HEK293 (cell line): Measurements from ENCODE around the gene CCDC69.

Experiments used
- CTCF ChIA-PET: fragments of 350-600 bp; formaldehyde crosslinking; extraction: SDS; loops from one replicate; lab custom pipeline; 2021; ENCODE audit warnings: antibody characterized with exemption; lab: Yijun Ruan, JAX
- POLR2A ChIA-PET: fragments of 300-600 bp; formaldehyde crosslinking; extraction: SDS; loops from one replicate; lab custom pipeline; 2020; ENCODE audit warnings: antibody characterized with exemption, inconsistent platforms; lab: Yijun Ruan, JAX
- H3K27ac ChIP-seq: fragments of 200-500 bp; sonication (Bioruptor generic); 2 replicates; pipeline ENCODE4 v1.5.1; 2014; ENCODE audit warnings: low read depth, low read length, control low read depth, inconsistent platforms; ENCODE audit errors: extremely low read depth
- H3K36me3 ChIP-seq, 2 experiments: fragments of 200-500 bp in 1 of 2; sonication (Bioruptor generic) in 1 of 2; 1 replicate in 1 of 2; 2 replicates in 1 of 2; pipeline ENCODE4 v1.5.1; 2014 to 2017; ENCODE audit warnings: inconsistent platforms in 2 of 2, low read length in 2 of 2; ENCODE audit not compliant: control insufficient read depth in 2 of 2, insufficient read depth in 1 of 2
- H3K4me1 ChIP-seq: fragments of 200-500 bp; sonication (Bioruptor generic); 2 replicates; pipeline ENCODE4 v1.5.1; 2014; ENCODE audit warnings: mild to moderate bottlenecking, low read length, inconsistent platforms; ENCODE audit not compliant: control insufficient read depth, insufficient read depth
- H3K4me3 ChIP-seq: 2 replicates; pipeline ENCODE4 v1.5.1; 2011; ENCODE audit warnings: low read depth, mild to moderate bottlenecking, control low read depth, low read length, moderate library complexity
- H3K9me3 ChIP-seq: fragments of 200-500 bp; sonication (Bioruptor generic); 2 replicates; pipeline ENCODE4 v1.5.1; 2014; ENCODE audit warnings: low read depth, low read length, inconsistent platforms; ENCODE audit not compliant: control insufficient read depth, insufficient read depth
- GLIS1 ChIP-seq: fragments of 450-650 bp; formaldehyde crosslinking; IDR thresholded peaks from 2 replicates; pipeline ENCODE4 v1.5.1; 2016; ENCODE audit warnings: missing biosample characterization, missing genetic modification characterization
- KLF17 ChIP-seq: fragments of 450-650 bp; formaldehyde crosslinking; IDR thresholded peaks from 2 replicates; pipeline ENCODE4 v1.5.1; 2016; ENCODE audit warnings: missing biosample characterization, missing genetic modification characterization
- ZNF157 ChIP-seq: fragments of 450-650 bp; formaldehyde crosslinking; IDR thresholded peaks from 2 replicates; pipeline ENCODE4 v1.5.1; 2016; ENCODE audit warnings: missing biosample characterization, missing genetic modification characterization
- ZNF248 ChIP-seq: fragments of 450-650 bp; formaldehyde crosslinking; IDR thresholded peaks from 2 replicates; pipeline ENCODE4 v1.5.1; 2017; ENCODE audit warnings: missing biosample characterization, missing genetic modification characterization
- ZNF274 ChIP-seq, 2 experiments: fragments of 200-500 bp in 1 of 2; fragments of 450-650 bp in 1 of 2; sonication (Bioruptor generic) in 1 of 2; formaldehyde crosslinking in 1 of 2; IDR thresholded peaks; 2 replicates each; pipeline versions ENCODE4 v1.5.1 to v1.6.1; 2014 to 2016; ENCODE audit warnings: borderline replicate concordance in 1 of 2, inconsistent platforms in 1 of 2, low read length in 1 of 2, missing biosample characterization in 1 of 2, missing genetic modification characterization in 1 of 2
- ZNF302 ChIP-seq: fragments of 450-650 bp; formaldehyde crosslinking; IDR thresholded peaks from 2 replicates; pipeline ENCODE4 v1.5.1; 2016; ENCODE audit warnings: missing biosample characterization, missing genetic modification characterization, low read depth
- ZNF311 ChIP-seq: fragments of 450-650 bp; formaldehyde crosslinking; IDR thresholded peaks from 2 replicates; pipeline ENCODE4 v1.5.1; 2017; ENCODE audit warnings: missing biosample characterization, missing genetic modification characterization, borderline replicate concordance
- ZNF354C ChIP-seq: fragments of 450-650 bp; formaldehyde crosslinking; IDR thresholded peaks from 2 replicates; pipeline ENCODE4 v1.5.1; 2016; ENCODE audit warnings: missing biosample characterization, missing genetic modification characterization, low read depth, borderline replicate concordance
- ZNF404 ChIP-seq: fragments of 450-650 bp; formaldehyde crosslinking; IDR thresholded peaks from 2 replicates; pipeline ENCODE4 v1.5.1; 2017; ENCODE audit warnings: missing biosample characterization, missing genetic modification characterization
- ZNF747 ChIP-seq: fragments of 450-650 bp; formaldehyde crosslinking; IDR thresholded peaks from 2 replicates; pipeline ENCODE4 v1.5.1; 2016; ENCODE audit warnings: missing biosample characterization, missing genetic modification characterization
- TF ChIP-seq, protein P1 (sequence below): fragments of 450-650 bp; formaldehyde crosslinking; IDR thresholded peaks from 2 replicates; pipeline ENCODE4 v1.5.1; 2016; ENCODE audit warnings: missing biosample characterization, missing genetic modification characterization, borderline replicate concordance
- TF ChIP-seq, protein P2 (sequence below): fragments of 450-650 bp; formaldehyde crosslinking; IDR thresholded peaks from 2 replicates; pipeline ENCODE4 v1.5.1; 2017; ENCODE audit warnings: missing biosample characterization, missing genetic modification characterization
- TF ChIP-seq, protein P3 (sequence below): fragments of 450-650 bp; formaldehyde crosslinking; IDR thresholded peaks from 2 replicates; pipeline ENCODE4 v1.5.0; 2017; ENCODE audit warnings: missing biosample characterization, missing genetic modification characterization, borderline replicate concordance
- TF ChIP-seq, protein P4 (sequence below): fragments of 450-650 bp; formaldehyde crosslinking; IDR thresholded peaks from 2 replicates; pipeline ENCODE4 v1.5.1; 2016; ENCODE audit warnings: missing biosample characterization, missing genetic modification characterization

The CCDC69 gene

GRCh38 chr5:151184316-151185042 lies 39.4 kb downstream of the CCDC69 start:
- POLR2A ChIA-PET: no interaction called here
- no peak for TF ChIP-seq ZNF302
- TF ChIP-seq, protein P1, sequence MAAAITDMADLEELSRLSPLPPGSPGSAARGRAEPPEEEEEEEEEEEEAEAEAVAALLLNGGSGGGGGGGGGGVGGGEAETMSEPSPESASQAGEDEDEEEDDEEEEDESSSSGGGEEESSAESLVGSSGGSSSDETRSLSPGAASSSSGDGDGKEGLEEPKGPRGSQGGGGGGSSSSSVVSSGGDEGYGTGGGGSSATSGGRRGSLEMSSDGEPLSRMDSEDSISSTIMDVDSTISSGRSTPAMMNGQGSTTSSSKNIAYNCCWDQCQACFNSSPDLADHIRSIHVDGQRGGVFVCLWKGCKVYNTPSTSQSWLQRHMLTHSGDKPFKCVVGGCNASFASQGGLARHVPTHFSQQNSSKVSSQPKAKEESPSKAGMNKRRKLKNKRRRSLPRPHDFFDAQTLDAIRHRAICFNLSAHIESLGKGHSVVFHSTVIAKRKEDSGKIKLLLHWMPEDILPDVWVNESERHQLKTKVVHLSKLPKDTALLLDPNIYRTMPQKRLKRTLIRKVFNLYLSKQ (tag by site-specific recombination): no peak
- TF ChIP-seq ZNF404 (tag by site-specific recombination): no peak
- no peak for TF ChIP-seq ZNF747 (tag by site-specific recombination)
- TF ChIP-seq ZNF311 (tag by site-specific recombination): no peak
- TF ChIP-seq, protein P2, sequence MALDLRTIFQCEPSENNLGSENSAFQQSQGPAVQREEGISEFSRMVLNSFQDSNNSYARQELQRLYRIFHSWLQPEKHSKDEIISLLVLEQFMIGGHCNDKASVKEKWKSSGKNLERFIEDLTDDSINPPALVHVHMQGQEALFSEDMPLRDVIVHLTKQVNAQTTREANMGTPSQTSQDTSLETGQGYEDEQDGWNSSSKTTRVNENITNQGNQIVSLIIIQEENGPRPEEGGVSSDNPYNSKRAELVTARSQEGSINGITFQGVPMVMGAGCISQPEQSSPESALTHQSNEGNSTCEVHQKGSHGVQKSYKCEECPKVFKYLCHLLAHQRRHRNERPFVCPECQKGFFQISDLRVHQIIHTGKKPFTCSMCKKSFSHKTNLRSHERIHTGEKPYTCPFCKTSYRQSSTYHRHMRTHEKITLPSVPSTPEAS (tag by site-specific recombination): no peak
- TF ChIP-seq ZNF157 (tag by site-specific recombination): no peak
- TF ChIP-seq KLF17 (tag by site-specific recombination): no peak
- TF ChIP-seq ZNF354C (tag by site-specific recombination): no peak
- no peak for TF ChIP-seq ZNF274 (IDR thresholded peaks at IDR 0.05; ENCODE audit: low read length)
- TF ChIP-seq ZNF274 (tag by site-specific recombination; IDR thresholded peaks at IDR 0.05; ENCODE audit: borderline replicate concordance): no peak
- no peak for TF ChIP-seq GLIS1 (tag by site-specific recombination)
- TF ChIP-seq, protein P3, sequence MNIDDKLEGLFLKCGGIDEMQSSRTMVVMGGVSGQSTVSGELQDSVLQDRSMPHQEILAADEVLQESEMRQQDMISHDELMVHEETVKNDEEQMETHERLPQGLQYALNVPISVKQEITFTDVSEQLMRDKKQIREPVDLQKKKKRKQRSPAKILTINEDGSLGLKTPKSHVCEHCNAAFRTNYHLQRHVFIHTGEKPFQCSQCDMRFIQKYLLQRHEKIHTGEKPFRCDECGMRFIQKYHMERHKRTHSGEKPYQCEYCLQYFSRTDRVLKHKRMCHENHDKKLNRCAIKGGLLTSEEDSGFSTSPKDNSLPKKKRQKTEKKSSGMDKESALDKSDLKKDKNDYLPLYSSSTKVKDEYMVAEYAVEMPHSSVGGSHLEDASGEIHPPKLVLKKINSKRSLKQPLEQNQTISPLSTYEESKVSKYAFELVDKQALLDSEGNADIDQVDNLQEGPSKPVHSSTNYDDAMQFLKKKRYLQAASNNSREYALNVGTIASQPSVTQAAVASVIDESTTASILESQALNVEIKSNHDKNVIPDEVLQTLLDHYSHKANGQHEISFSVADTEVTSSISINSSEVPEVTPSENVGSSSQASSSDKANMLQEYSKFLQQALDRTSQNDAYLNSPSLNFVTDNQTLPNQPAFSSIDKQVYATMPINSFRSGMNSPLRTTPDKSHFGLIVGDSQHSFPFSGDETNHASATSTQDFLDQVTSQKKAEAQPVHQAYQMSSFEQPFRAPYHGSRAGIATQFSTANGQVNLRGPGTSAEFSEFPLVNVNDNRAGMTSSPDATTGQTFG: no peak
- TF ChIP-seq, protein P4, sequence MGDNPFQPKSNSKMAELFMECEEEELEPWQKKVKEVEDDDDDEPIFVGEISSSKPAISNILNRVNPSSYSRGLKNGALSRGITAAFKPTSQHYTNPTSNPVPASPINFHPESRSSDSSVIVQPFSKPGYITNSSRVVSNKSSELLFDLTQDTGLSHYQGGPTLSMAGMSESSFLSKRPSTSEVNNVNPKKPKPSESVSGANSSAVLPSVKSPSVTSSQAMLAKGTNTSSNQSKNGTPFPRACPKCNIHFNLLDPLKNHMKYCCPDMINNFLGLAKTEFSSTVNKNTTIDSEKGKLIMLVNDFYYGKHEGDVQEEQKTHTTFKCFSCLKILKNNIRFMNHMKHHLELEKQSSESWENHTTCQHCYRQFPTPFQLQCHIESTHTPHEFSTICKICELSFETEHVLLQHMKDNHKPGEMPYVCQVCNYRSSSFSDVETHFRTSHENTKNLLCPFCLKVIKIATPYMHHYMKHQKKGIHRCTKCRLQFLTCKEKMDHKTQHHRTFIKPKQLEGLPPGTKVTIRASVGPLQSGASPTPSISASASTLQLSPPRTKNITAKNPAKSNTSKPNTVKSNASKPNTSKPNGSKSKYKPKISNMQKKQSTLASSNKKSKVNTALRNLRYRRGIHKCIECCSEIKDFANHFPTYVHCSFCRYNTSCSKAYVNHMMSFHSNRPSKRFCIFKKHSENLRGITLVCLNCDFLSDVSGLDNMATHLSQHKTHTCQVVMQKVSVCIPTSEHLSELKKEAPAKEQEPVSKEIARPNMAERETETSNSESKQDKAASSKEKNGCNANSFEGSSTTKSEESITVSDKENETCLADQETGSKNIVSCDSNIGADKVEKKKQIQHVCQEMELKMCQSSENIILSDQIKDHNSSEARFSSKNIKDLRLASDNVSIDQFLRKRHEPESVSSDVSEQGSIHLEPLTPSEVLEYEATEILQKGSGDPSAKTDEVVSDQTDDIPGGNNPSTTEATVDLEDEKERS (tag by site-specific recombination): no peak
- no peak for TF ChIP-seq ZNF248 (tag by site-specific recombination)
- H3K27ac ChIP-seq: no peak overlapping the region
- H3K4me3 ChIP-seq: no peak overlapping the region
- H3K4me1 ChIP-seq: no peaks in the 10 kb centered on the region
- no peaks in the 10 kb centered on the region for H3K9me3 ChIP-seq
- CTCF ChIA-PET: interaction anchor here (1.0 kb wide), 2 partner anchors 59 to 133 kb away, joined by 3 to 4 read pairs; no protein-coding TSS in a partner anchor
- H3K36me3 ChIP-seq: peaks cover 0 to 6% of the 10 kb centered on the region in 2 experiments; a peak in 1 of 3 replicates
